IMR-90 (cell line): ENCODE measurements around the gene CUX1.

Source experiments
- BHLHE40 ChIP-seq: fragments of 150-350 bp; IDR thresholded peaks from 2 replicates; pipeline ENCODE4 v1.6.1; 2016; ENCODE audit warnings: mild to moderate bottlenecking, low read depth, low read length
- CTCF ChIP-seq: conservative IDR thresholded peaks from 2 replicates; pipeline ENCODE4 v1.5.1; 2012; ENCODE audit warnings: mild to moderate bottlenecking, low read depth, low read length, improper control_type of control experiment
- ELK1 ChIP-seq: fragments of 150-350 bp; IDR thresholded peaks from 2 replicates; pipeline ENCODE4 v1.6.1; 2016; ENCODE audit warnings: low read depth, mild to moderate bottlenecking, low read length, moderate library complexity, borderline replicate concordance
- FOS ChIP-seq: fragments of 150-350 bp; IDR thresholded peaks from 2 replicates; pipeline ENCODE4 v1.6.1; 2016; ENCODE audit warnings: low read depth, low read length
- NFE2L2 ChIP-seq: fragments of 150-350 bp; IDR thresholded peaks from 2 replicates; pipeline ENCODE4 v1.6.1; 2016; ENCODE audit warnings: low read depth, mild to moderate bottlenecking, low read length
- POLR2A ChIP-seq: IDR thresholded peaks from 2 replicates; pipeline ENCODE4 v1.6.1; 2012; ENCODE audit warnings: mild to moderate bottlenecking, low read depth, low read length
- RAD21 ChIP-seq: IDR thresholded peaks from 2 replicates; pipeline ENCODE4 v1.6.1; 2012; ENCODE audit warnings: low read length, improper control_type of control experiment
- RFX5 ChIP-seq: IDR thresholded peaks from 2 replicates; pipeline ENCODE4 v1.8.0; 2012; ENCODE audit warnings: low read depth, mild to moderate bottlenecking, low read length, moderate library complexity
- SMC3 ChIP-seq: fragments of 150-350 bp; IDR thresholded peaks from 2 replicates; pipeline ENCODE4 v1.6.1; 2016; ENCODE audit warnings: low read depth, mild to moderate bottlenecking, antibody characterized with exemption, low read length, moderate library complexity
- USF2 ChIP-seq: fragments of 150-350 bp; IDR thresholded peaks from 2 replicates; pipeline ENCODE4 v1.6.1; 2017; ENCODE audit warnings: mild to moderate bottlenecking, antibody characterized with exemption, low read length, low read depth

- no peak for TF ChIP-seq CTCF
- TF ChIP-seq POLR2A = no peak
- no peak for TF ChIP-seq BHLHE40
- no peak for TF ChIP-seq FOS
- no peak for TF ChIP-seq RAD21
- no peak for TF ChIP-seq NFE2L2
- no peak for TF ChIP-seq ELK1
- TF ChIP-seq USF2 = no peak
- no peak for TF ChIP-seq RFX5
- TF ChIP-seq SMC3 = no peak
Measured at GRCh38 chr7:101903515-101903868, 86.1 kb downstream of the CUX1 start.
